Ovary (tissue), 3 donors: ENCODE data around the gene ATXN10.

Source experiments
- EP300 ChIP-seq: sonication (generic); formaldehyde crosslinking; IDR thresholded peaks from one replicate; pipeline ENCODE4 v1.6.1; 2017; ENCODE audit warnings: antibody characterized with exemption
- TF ChIP-seq, protein P1 (sequence below), 3 donors: fragments of 450-650 bp in 2 of 3; fragments of 200-600 bp in 1 of 3; IDR thresholded peaks; one replicate each; pipeline versions ENCODE4 v1.5.1 to v1.8.0; 2016 to 2022; ENCODE audit warnings: antibody characterized with exemption in 3 of 3, mild to moderate bottlenecking in 1 of 3
- donor health status: DM: no; HTN: no; CAD: no.

DNA sequence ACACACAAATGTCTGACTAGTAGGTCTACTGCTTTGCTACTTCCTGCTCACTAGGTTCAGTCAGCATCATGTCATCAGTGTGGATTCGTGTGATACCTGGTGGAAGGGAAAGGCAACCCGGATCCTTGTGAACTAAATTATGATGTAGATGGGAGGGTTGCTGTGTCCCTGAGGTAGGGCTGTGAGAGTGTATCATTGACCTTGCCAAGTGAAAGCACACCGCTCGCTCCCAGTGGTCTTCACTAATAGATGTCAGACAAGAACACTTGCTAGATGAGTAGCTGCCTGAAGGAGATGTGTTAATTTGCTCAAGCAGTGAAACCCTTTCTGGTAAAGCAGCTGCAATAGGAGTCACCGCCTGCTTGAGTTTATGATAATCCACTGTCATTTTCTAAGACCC lies 185.9 kb downstream of the ATXN10 start:
- TF ChIP-seq, protein P1, sequence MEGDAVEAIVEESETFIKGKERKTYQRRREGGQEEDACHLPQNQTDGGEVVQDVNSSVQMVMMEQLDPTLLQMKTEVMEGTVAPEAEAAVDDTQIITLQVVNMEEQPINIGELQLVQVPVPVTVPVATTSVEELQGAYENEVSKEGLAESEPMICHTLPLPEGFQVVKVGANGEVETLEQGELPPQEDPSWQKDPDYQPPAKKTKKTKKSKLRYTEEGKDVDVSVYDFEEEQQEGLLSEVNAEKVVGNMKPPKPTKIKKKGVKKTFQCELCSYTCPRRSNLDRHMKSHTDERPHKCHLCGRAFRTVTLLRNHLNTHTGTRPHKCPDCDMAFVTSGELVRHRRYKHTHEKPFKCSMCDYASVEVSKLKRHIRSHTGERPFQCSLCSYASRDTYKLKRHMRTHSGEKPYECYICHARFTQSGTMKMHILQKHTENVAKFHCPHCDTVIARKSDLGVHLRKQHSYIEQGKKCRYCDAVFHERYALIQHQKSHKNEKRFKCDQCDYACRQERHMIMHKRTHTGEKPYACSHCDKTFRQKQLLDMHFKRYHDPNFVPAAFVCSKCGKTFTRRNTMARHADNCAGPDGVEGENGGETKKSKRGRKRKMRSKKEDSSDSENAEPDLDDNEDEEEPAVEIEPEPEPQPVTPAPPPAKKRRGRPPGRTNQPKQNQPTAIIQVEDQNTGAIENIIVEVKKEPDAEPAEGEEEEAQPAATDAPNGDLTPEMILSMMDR (IDR thresholded peaks at IDR 0.05): no peak
- TF ChIP-seq EP300: no peak
